GM12872 (cell line): ENCODE results near the gene C18orf32.

Experiments used
- TF ChIP-seq, protein P1 (sequence below): IDR thresholded peaks from 3 replicates; pipeline ENCODE4 v1.5.1; 2011; ENCODE audit warnings: low read depth, mild to moderate bottlenecking, low read length, moderate library complexity; ENCODE audit not compliant: insufficient read depth

The C18orf32 gene

DNA sequence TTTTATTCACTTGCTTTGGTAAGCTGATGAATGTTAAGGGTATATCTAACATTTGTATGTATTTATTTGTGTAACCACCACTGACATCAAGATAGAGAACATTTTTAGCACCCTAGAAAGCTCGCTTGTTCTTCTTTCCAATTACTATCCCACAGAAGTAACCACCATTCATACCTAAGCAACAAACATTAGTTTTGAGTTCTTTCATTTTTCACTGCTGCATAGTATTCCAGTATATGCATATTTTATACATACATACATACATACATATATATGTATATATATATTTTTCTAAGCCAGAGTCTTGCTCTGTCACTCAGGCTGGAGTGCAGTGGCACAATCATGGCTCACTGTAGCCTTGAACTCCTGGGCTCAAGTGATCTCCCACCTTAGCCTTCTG is 15.5 kb downstream of the C18orf32 start:
- TF ChIP-seq, protein P1, sequence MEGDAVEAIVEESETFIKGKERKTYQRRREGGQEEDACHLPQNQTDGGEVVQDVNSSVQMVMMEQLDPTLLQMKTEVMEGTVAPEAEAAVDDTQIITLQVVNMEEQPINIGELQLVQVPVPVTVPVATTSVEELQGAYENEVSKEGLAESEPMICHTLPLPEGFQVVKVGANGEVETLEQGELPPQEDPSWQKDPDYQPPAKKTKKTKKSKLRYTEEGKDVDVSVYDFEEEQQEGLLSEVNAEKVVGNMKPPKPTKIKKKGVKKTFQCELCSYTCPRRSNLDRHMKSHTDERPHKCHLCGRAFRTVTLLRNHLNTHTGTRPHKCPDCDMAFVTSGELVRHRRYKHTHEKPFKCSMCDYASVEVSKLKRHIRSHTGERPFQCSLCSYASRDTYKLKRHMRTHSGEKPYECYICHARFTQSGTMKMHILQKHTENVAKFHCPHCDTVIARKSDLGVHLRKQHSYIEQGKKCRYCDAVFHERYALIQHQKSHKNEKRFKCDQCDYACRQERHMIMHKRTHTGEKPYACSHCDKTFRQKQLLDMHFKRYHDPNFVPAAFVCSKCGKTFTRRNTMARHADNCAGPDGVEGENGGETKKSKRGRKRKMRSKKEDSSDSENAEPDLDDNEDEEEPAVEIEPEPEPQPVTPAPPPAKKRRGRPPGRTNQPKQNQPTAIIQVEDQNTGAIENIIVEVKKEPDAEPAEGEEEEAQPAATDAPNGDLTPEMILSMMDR: no peak

DNA sequence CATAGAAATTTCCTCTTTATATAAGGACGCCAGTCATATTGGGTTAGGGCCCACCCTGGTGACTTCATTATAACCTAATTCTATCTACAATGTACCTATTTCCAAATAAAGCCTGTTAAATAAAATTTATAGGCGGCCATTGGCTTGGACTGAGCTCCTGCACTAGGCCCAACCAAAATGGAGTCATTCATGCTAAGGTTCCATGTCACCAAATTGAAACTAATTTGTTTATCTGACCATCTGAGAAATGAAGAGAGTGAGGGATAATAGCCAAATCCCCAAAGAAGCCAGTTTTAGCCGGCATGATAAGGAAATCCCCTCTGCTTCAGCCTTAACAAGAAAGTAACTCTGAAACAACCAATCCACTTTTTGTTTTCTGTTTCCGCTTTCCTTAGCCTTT is 19.4 kb downstream of the C18orf32 start:
- TF ChIP-seq, protein P1: no peak

DNA sequence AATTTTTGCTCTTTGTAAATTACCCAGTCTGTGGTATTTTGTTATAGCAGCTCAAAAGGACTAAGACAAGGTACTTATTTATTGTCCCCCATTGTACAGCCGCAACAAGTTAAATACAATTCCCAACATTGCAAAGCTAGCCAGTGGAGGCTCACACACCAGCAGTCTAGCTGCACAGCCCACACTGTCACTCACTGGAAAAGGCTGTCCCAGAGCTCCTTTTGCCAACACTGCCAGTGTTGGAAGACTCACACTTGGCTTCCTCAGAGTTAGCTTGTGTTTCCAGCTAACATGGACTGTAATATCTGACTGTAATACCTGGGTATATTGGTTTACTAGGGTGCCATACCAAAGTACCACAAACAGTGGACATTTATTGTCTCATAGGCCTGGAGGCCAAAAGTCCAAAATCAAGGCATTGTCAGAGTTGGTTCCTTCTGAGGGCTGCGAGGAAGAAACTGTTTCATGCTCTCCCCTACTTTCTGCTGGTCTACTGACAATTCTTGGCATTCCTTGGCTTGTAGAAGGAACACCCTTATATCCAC is 19.9 kb downstream of the C18orf32 start:
- TF ChIP-seq, protein P1: no peak

DNA sequence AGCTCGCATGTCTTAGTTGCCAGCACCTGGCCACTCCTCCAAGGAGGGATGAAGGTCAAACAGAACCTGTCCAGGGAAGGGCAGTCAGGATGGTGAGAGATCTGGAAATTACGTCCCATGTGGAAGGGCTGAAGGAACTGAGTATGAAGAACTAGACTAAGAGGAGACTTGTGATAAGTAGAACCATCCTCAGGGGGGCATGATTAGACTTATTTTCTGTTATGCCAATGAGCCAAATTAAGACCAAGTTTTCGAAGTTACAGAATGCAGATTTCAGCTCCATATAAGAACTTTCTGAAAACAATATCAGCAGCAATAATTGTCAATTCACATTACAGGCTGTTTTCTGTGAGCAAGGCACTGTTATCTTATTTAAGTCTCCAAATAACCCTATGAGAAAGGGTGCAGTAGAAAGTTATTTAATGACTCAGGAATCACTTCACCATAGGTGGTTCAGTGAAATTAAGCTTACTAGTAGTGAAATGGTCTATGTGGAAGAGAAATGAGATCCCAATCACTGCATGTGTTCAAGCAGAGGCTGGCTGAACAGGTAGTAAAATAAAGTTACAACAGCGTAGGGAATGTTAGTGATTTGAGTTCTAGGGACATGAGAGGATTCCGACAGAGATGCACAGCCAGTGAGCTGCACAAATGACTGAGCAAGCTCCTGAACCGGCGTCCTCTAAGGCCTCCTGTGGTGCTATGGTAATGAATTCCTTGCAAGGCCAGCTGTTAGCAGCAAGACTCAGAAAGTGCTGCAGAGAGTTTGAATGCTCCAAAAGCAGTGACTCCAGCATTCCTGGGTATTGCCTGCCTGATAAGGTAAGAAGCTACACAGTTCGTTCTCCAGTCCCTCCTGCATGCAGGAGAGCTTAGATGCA is 22.1 kb downstream of the C18orf32 start:
- TF ChIP-seq, protein P1: no peak

DNA sequence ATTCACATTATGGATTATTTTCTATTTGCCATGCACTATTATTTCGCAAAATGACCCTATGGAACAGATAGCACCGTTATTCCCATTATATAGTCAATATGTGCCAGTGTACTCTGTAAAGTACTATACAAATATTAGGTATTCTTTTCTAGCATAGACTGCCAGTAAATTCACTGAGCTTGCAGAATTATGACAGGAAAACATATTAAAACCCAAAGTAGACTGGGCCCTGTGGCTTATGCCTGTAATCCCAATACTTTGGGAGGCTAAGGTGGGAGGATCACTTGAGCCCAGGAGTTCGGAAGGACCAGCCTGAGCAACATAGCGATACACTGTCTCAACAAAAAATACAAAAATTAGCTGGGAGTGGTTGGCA is 25.4 kb downstream of the C18orf32 start:
- TF ChIP-seq, protein P1: no peak

DNA sequence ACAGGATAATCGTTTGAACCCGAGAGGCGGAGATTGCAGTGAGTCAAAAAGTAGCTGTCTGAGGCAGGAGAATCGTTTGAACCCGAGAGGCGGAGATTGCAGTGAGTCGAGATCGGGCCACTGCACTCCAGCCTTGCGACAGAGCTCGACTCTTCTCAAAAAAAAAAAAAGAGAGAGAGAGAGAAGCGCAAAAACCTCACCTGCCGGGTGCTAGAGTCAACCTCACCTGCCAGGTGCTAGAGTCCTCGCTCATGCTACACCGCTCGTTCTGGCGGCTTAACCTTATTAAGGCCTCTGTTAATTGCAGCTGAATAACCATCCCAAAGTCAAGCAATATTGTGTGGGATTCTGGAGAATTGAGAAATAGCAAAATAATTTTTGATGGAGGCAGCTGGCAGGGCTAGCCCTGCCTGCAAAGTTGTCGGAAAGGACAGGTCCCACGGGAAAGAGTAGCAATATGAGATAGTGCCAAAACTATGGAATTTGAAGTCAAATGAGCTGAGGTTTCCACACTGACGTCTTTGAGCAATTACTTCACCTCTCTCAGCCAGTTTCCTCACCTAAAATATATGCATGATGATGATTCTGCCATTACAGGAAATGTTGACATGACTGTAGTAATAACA is 25.9 kb downstream of the C18orf32 start:
- TF ChIP-seq, protein P1: no peak

DNA sequence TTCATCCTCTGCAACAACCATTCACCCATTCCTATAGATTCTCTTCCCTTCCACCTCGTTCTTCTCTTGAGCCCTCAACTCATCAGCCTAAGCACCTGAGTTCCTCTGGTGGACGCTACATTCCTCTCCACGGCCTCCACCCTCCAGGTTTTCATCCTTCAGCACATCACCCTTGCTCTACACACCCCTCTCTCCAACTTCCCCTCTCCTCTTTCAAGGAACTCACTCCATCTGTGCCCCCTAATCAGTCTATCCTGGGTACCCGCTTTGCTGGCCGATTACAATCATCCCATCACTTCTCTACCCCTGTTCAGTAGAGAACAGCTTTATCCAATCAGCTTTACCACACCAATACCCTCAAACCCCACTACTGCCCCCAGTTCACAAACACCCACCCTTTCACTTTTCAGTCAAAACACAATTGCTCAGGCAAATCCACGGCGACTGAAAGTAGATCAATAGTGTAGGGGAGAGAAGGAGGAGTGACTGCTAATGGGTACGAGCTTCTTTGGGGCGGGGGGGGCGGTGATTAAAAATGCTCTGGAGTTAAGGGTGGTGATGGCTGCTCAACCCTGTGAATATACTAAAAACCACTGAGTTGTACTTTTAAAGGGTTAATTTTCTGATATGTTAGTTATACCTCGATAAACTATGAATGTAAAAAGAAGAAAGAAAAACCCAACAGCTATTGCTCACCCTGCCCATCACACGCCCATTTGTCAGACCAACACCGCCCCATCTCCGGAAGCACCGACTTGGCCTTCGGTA is 27.4 kb downstream of the C18orf32 start:
- TF ChIP-seq, protein P1: no peak
